Stimulated activated CD8-positive, alpha-beta memory T cell treated with anti-CD3 and anti-CD28 coated beads, Interleukin-4, amount 100 ng/mL, for 1 hour (primary cell): ENCODE measurements around the gene HAUS8.
A peak's percentile ranks its signal among the peaks of the same experiment; 100 is the strongest.
"Not testable (repeated sequence)": the region's sequence is repeated elsewhere in the genome, so short reads cannot be mapped to it uniquely, and the experiment has no call there.

Source experiments
- DNase-seq, 2 donors: peaks; one replicate each; pipeline ENCODE4 v3.0.0-alpha.2; 2020; ENCODE audit warnings: low read depth in 2 of 2, low spot score in 1 of 2

Gene HAUS8

DNA sequence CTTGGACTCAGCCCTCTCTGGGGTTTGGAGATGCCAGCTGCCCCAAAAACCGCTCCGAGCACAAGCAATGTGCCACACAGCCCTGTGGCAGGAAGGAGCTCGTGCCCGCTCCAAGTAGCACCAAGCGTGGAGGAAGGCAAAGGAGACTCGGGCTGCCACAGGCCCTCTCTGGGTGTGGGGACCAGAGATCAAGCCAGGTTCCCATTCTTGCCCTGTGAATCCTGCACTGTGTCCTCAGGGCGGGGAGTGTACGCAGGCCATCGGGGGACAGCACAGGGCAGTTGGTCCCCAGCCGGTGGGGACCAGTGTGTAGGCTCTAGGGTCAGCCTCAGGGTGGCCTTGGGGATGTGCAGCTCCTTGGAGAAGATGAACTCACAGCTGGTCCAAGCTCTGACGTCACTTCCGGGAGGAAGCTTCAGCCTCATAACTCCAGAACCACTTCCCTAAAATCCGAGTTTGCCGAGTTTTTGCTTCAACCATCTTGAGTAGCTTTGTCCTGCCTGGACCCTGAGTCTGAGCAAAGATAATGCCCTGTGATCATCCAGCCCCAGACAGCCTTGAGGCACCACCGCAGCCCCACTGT, 39.3 kb downstream of the HAUS8 start:
- DNase-seq = no peak

- DNase-seq = no peak
Measured at GRCh38 chr19:17031741-17032140, 43.5 kb downstream of the HAUS8 start.

DNA sequence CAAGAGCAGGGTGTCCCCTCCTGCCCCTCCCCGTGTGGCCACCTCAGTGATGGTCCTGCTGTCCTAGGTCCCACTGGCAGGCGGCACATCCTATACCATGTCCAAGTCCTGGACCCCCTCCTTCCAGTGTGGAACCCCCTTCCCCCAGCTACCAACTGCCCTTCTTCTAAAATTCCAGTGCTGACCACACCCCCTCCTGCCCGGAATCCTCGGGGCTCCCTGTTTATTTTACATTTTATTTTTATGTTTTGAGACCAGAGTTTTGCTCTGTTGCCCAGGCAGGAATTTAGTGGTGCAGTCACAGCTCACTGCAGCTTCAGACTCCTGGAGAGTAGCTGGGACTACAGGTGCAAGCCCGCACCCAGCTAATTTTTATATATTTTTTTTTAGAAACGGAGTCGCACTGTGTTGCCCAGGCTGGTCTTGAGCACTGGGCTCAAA, 47.7 kb downstream of the HAUS8 start:
- DNase-seq = no peak

GRCh38 chr19:17026706-17027534, 48.3 kb downstream of the HAUS8 start, which contains the start of gene CPAMD8:
Gene CPAMD8, minus strand, starts transcription at chr19:17026810. Its CDS starts 168 bp downstream, at chr19:17026642.
- no peak for DNase-seq

DNA sequence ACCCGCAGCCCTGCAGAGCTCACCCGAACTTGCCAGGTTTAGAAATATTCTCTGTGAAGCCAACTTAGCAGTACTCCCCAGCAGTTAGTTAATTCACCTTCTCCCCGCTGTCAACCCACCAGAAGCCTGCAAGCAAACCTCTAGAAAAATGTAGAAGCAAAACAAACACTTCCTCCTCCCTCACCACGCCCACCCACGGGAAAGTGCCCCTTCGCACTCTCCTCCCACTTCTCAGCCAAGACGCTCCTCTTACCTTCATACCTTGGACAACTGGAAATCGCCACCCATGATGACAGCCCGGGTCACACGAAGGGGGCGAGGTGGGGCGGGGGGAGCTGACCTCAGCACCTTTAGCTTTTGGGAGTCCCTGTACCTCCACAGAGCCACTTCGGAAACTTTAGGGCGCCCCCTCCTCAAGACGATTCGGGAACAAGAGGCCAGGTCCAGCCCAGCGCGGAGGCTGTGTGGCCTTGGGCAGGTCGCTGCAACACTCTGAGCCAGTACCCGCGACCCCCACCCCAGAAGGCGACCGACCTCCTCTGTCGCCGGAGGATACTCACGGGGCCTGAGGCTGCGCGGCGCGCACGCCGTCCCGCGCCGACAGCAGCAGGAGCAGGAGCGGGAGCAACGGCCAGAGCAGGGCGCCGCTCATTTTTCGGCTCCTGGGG, 49.1 kb downstream of the HAUS8 start:
- DNase-seq = no peak

DNA sequence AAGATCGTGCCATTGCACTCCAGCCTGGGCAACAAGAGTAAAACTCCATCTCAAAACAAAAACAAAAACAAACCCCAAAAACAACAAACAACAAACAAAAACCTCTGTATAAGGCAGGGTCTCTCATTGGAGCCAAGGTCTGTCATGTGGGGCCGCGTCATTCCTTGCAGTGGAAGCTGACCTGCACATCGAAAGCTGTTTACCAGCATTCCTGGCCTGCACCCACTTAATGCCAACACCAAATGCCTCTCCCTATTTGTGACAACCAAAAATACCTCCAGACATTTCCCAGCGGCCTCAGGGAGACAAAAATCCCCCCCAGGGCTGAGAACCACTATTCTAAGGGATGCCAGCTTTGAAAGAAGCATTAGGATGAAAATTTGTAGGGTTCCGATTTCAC, 49.9 kb downstream of the HAUS8 start:
- no peak for DNase-seq

DNA sequence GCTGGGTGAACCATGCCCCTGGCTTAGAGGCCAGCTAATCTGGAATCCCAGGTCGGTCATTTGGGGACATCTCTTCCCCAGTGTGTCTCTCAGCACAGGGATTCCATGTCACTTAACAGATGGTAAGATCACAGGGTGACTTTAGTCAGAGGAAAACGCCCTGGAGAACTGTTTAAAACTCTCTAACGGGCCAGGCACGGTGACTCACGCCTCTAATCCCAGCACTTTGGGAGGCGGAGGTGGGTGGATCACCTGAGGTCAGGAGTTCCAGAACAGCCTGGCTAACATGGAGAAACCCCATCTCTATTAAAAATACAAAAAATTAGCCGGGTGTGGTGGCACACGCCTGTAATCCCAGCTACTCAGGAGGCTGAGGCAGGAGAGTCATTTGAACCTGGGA, 50.3 kb downstream of the HAUS8 start:
- not testable (repeated sequence) for DNase-seq

GRCh38 chr19:17023805-17024204, 51.4 kb downstream of the HAUS8 start:
- no peak for DNase-seq

DNA sequence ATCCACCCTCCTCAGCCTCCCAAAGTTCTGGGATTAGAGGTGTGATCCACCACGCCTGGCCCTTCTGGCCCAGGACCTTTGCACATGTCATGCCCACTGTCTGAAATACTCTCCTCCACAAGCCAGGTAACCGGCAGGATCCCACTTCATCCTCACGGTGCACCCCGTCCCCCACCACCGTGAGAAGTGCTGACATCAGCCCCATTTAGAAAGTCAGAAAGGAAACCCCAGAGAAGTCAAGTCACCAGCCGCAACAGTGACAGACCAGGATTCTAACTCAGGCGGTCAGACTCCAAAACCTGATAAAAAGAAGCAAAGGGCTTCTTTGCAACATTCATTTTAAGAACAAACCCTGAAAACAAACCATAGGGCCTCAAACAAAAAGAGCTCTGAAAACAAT, 52.5 kb downstream of the HAUS8 start:
- no peak for DNase-seq

DNA sequence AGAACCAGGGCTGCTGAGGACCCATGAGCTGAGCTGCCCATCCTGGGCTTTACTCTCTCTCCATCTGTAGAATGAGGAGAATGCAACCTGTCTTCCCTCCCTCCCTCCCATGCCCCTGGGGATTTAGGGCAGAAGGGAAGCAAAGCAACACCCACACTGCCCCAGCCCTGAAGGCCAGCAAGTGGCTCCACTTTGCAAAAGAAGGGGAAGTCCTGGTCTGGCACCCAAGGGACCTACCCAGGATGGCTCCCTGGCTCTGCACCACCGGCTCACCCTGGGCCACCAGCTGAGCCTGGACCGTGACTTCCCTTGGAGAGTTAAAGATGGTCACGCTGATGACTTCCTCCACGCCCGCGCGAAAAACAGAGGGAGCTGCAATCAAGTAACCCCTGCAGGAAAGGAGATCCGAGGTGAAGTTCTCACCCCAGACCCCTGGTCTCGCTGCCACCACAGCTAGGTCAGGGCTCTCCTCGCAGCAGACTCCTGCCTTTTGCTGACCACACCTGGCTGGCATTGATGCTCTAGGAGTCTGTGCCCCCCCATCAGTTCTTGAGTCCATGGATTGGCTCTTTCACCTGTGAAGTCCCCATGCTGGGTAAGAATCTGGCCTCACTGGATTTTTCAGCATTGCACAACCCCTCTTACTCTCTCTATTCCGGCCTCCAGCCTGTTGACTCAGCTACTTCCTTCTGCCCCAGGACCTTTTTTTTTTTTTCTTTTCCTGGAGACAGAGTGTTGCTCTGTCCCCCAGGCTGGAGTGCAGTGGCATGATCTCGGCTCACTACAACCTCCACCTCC, 53.3 kb downstream of the HAUS8 start:
- no peak for DNase-seq

GRCh38 chr19:17021328-17021727, 53.9 kb downstream of the HAUS8 start:
- no peak for DNase-seq

- DNase-seq = no peak
Measured at GRCh38 chr19:17020823-17021222, 54.4 kb downstream of the HAUS8 start.

DNA sequence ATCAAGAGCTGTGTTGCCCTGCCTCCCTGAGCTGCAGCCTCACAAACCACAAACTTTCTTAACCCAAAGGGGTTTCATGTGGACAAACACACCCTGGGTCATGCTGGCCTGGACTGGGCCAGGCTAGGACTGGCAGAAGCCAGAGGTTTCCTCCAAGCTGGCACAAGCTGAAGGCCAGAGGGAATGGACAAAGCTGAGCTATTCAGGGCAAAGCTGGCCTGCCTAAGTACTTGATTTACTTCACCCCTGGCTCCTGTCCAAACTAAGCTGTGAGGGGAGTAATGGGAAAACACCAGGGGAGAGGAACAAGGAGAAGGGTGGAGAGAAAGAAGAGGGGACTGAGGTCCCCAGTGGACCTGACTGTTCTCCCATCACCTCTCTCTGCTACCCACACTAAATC, 54.9 kb downstream of the HAUS8 start:
- no peak for DNase-seq

- DNase-seq = not testable (repeated sequence)
Measured at GRCh38 chr19:17014212-17014861, 60.9 kb downstream of the HAUS8 start.

- DNase-seq = no peak
Measured at GRCh38 chr19:17011485-17011884, 63.8 kb downstream of the HAUS8 start.

DNA sequence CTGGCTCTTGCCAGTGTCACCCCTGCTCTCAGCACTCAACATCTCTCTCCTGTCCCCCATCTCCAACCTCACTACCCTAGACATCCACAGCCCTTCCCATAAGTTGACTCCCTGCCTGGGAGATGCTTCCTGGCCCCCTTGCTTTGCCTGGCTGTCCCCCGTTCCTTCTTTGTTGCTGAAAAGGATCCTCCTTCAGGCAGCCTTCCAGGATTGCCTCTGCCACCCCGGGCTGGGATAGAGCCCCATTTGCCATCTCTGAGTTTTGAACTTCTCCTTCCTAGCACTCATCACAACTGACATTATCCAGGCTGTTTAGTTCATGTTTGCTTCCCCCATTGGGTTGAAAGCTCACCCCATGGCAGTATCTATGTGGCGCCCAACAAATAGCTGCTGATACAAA, 68.7 kb downstream of the HAUS8 start:
- DNase-seq = no peak

GRCh38 chr19:17005000-17005399, 70.3 kb downstream of the HAUS8 start:
- DNase-seq = no peak

DNA sequence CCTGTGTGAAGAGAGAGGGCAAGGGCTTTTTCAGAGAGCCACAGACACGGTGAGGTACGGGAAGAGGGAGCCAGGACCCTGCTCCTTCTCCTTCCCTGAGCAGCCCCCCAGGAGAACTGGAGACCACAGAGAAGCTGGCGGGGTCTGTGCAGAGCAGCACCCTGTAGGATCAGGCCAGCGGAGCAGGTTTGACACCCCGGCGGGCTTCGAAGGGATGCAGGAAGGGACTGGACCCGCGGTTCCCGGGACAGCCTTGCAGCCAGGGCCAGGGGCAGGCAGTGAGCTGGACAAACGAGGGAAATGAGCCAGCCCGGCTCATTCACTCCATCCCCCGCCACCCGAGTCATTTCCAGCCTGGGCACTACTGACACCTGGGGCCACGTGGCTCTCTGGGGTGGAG, 70.9 kb downstream of the HAUS8 start:
- no peak for DNase-seq

DNA sequence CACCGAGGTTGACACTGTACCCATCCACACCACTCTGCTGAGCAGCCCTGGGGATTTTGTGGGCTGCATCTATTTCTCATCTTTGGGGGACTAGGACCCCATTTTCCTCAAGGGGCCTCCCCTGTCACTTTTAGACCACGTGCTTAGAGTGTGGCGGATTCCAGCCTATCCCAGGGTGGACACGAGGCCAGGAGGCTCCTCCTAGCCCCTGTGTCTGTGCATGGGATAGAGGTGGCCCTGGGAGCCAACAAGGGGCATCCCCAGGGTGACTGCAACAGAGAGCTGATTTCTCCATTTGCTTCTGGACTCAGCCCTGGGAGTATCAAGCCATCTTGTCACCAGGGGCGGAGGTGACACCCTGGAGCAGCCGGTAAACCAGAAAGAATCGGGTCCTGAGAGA, 72.8 kb downstream of the HAUS8 start:
- DNase-seq = no peak

DNA sequence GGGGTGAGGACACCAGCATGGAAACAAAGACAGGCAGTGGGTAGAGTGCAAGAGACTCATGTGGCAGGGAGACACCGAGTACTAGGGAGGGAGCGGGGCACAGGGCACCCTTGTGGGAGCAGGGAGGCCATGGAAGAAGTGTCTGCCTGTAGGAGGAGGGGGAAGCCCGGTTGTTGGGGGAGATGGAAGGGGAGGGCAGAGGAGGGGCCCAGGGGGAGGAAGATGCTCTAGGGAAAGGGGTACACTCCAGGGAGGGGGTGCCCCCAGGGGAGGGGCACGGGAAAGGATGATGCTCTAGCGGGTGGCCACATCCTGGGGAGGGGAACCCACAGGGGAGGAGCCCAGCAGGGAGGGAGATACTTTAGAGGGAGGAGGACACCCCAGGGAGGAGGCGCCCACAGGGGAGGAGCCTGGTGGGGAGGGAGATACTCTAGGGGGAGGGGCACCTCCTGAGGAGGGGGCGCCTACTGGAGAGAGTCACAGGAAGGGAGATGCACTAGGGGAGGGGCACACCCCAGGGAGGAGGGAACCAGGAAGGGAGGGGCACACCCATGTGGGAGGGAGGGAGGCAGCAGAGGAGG, 73.6 kb downstream of the HAUS8 start:
- DNase-seq = peak; percentile 8 to 62
